ENCODE results near the gene PRSS16. TPM values are rescaled to one million over a fixed set of nuclear protein-coding genes. Genes with fewer than 3 reads are reported as not detected.

The PRSS16 gene
- total and polyA plus RNA-seq, 9 of the 15 experiments (the other 6 are each of a cell fraction or from before 2014, with no cell fraction given) = 4.5 to 21.3 (median 12.1) TPM

DNA sequence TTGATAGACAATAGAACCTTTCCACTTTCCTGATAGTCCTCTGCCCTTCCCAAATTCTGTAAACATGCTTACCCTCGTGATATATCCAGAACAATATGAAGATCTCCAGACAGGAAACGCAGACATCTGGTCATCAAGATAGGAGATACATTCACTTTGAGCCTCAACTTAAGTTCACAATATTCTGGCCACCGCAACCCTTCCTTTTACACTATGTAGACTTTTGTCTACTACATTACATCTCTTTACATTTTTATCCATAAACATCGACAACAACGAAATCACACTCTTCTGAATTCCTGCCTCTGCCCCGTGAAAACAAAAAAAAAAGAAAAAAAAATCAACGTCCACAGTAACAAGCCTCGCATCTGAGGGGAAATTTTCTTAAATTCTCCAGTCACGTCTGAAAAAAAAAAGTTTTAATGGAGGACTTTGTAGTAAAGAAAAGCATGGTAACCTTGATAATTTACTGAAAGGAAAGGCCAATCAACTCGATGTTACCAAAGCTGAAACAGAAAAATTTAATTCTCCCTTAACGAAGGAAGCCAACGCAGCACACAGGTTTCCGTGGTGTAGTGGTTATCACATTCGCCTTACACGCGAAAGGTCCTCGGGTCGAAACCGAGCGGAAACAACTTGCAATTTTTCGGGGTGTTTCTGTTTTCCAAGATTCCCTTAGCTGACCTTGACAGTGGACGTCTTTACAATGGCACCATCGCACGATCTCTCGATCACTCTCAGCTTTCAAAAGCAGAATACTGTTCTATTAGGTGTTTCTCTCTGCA lies 42.8 kb downstream of the PRSS16 start (continued):
- TF ChIP-seq, protein P1, sequence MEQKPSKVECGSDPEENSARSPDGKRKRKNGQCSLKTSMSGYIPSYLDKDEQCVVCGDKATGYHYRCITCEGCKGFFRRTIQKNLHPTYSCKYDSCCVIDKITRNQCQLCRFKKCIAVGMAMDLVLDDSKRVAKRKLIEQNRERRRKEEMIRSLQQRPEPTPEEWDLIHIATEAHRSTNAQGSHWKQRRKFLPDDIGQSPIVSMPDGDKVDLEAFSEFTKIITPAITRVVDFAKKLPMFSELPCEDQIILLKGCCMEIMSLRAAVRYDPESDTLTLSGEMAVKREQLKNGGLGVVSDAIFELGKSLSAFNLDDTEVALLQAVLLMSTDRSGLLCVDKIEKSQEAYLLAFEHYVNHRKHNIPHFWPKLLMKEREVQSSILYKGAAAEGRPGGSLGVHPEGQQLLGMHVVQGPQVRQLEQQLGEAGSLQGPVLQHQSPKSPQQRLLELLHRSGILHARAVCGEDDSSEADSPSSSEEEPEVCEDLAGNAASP (IDR thresholded peaks at IDR 0.05) = peak; percentile 53; the same call in 1 of the 2 replicates
- TF ChIP-seq ZNF124 (CRISPR knock-in tag; IDR thresholded peaks at IDR 0.05) (no peak), ZNF707 (CRISPR knock-in tag; conservative IDR thresholded peaks at IDR 0.05) (no peak), SREBF2 (CRISPR knock-in tag; IDR thresholded peaks at IDR 0.05) (no peak), CCAR2 (IDR thresholded peaks at IDR 0.05; ENCODE audit: low read depth, low read length) (no peak), ZNF217 (CRISPR knock-in tag; IDR thresholded peaks at IDR 0.05) (no peak), NFIC (IDR thresholded peaks at IDR 0.05) (peak; percentile 70), NR2F6 (CRISPR knock-in tag; IDR thresholded peaks at IDR 0.05) (no peak), NFATC3 (IDR thresholded peaks at IDR 0.05) (no peak; the same call in none of the 2 replicates), CXXC5 (CRISPR knock-in tag; IDR thresholded peaks at IDR 0.05) (peak; percentile 95)
- TF ChIP-seq, protein P2, sequence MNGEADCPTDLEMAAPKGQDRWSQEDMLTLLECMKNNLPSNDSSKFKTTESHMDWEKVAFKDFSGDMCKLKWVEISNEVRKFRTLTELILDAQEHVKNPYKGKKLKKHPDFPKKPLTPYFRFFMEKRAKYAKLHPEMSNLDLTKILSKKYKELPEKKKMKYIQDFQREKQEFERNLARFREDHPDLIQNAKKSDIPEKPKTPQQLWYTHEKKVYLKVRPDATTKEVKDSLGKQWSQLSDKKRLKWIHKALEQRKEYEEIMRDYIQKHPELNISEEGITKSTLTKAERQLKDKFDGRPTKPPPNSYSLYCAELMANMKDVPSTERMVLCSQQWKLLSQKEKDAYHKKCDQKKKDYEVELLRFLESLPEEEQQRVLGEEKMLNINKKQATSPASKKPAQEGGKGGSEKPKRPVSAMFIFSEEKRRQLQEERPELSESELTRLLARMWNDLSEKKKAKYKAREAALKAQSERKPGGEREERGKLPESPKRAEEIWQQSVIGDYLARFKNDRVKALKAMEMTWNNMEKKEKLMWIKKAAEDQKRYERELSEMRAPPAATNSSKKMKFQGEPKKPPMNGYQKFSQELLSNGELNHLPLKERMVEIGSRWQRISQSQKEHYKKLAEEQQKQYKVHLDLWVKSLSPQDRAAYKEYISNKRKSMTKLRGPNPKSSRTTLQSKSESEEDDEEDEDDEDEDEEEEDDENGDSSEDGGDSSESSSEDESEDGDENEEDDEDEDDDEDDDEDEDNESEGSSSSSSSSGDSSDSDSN (IDR thresholded peaks at IDR 0.05; ENCODE audit: borderline replicate concordance in 1 of 2, low read depth in 2 of 2, low read length in 2 of 2) = 0 out of 4 replicates have a peak, but pooled peaks of 1 of the 2 experiments have one; percentile 9
- TF ChIP-seq, protein P3, sequence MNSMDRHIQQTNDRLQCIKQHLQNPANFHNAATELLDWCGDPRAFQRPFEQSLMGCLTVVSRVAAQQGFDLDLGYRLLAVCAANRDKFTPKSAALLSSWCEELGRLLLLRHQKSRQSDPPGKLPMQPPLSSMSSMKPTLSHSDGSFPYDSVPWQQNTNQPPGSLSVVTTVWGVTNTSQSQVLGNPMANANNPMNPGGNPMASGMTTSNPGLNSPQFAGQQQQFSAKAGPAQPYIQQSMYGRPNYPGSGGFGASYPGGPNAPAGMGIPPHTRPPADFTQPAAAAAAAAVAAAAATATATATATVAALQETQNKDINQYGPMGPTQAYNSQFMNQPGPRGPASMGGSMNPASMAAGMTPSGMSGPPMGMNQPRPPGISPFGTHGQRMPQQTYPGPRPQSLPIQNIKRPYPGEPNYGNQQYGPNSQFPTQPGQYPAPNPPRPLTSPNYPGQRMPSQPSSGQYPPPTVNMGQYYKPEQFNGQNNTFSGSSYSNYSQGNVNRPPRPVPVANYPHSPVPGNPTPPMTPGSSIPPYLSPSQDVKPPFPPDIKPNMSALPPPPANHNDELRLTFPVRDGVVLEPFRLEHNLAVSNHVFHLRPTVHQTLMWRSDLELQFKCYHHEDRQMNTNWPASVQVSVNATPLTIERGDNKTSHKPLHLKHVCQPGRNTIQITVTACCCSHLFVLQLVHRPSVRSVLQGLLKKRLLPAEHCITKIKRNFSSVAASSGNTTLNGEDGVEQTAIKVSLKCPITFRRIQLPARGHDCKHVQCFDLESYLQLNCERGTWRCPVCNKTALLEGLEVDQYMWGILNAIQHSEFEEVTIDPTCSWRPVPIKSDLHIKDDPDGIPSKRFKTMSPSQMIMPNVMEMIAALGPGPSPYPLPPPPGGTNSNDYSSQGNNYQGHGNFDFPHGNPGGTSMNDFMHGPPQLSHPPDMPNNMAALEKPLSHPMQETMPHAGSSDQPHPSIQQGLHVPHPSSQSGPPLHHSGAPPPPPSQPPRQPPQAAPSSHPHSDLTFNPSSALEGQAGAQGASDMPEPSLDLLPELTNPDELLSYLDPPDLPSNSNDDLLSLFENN (IDR thresholded peaks at IDR 0.05; ENCODE audit: low read depth in 2 of 2, low read length in 2 of 2) = peak in 1 of 2 experiments; percentile 37; a peak in 1 of 4 replicates
- TF ChIP-seq, protein P4, sequence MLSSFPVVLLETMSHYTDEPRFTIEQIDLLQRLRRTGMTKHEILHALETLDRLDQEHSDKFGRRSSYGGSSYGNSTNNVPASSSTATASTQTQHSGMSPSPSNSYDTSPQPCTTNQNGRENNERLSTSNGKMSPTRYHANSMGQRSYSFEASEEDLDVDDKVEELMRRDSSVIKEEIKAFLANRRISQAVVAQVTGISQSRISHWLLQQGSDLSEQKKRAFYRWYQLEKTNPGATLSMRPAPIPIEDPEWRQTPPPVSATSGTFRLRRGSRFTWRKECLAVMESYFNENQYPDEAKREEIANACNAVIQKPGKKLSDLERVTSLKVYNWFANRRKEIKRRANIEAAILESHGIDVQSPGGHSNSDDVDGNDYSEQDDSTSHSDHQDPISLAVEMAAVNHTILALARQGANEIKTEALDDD (IDR thresholded peaks at IDR 0.05) = peak; percentile 73; the same call in 1 of the 2 replicates
- TF ChIP-seq, protein P5, sequence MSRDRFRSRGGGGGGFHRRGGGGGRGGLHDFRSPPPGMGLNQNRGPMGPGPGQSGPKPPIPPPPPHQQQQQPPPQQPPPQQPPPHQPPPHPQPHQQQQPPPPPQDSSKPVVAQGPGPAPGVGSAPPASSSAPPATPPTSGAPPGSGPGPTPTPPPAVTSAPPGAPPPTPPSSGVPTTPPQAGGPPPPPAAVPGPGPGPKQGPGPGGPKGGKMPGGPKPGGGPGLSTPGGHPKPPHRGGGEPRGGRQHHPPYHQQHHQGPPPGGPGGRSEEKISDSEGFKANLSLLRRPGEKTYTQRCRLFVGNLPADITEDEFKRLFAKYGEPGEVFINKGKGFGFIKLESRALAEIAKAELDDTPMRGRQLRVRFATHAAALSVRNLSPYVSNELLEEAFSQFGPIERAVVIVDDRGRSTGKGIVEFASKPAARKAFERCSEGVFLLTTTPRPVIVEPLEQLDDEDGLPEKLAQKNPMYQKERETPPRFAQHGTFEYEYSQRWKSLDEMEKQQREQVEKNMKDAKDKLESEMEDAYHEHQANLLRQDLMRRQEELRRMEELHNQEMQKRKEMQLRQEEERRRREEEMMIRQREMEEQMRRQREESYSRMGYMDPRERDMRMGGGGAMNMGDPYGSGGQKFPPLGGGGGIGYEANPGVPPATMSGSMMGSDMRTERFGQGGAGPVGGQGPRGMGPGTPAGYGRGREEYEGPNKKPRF (IDR thresholded peaks at IDR 0.05; ENCODE audit: low read depth, low read length) = no peak
- TF ChIP-seq, protein P6, sequence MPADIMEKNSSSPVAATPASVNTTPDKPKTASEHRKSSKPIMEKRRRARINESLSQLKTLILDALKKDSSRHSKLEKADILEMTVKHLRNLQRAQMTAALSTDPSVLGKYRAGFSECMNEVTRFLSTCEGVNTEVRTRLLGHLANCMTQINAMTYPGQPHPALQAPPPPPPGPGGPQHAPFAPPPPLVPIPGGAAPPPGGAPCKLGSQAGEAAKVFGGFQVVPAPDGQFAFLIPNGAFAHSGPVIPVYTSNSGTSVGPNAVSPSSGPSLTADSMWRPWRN (IDR thresholded peaks at IDR 0.05; ENCODE audit: low read depth) = 0 out of 2 replicates have a peak, but pooled peaks have one; percentile 35

All from K562 (cell line).